HG03354 (cell line): Measurements from ENCODE around the gene PPP2R5D.
"Not testable (repeated sequence)": the region's sequence is repeated elsewhere in the genome, so short reads cannot be mapped to it uniquely, and the experiment has no call there.

Source experiments
- ATAC-seq: cut with Tn5 transposase; IDR thresholded peaks from one replicate; pipeline ENCODE4 v1.9.1; 2021; ENCODE audit warnings: mild to moderate bottlenecking; ENCODE audit not compliant: unreplicated experiment, poor library complexity, severe bottlenecking

Gene PPP2R5D

DNA sequence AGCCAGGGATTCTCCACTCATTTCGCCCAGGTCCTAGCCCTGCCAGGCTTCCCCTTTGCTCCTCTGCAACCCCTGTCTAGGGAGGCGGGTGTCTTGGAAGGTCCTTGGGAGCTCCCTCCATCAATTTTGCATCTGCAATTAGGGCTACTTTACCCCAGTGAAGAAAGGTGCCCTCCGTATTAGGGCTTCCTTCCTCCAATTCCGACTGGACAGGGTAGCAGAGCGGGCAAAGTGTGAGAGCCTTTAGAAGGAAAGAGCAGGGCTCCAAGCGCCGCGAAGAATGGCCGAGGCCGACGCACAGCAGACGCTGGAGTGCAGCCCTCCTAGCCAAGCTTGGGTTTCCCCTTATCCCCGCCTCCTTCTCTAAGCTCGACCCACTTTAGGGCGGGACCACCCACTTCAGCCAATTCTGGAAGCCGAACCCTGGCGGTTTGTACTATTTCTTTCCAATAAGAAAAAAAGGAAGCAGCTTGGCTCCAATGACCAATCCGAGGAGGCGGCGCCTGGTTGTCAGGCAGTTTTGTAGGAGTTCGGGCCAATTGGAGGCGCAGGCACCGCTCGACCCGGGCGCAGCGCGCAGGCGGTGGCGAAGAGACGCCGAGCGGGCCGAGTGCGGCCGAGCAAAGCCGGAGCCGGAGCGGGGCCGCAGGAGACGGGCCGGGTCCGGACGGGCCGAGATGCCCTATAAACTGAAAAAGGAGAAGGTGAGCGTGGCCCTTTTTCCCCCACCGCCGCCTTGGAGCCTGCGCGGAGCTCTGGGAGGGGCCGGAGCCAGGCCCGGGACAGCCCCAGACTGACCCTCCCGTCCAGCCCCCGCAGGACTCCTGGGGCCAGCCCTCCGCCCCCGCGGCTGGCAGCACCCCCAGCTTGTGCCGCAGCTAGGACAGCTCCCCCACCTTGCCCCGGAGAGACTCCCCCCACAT is at the start of gene PPP2R5D:
TSS of gene PPP2R5D (plus strand) at position 570 of the 923 bp plus-strand sequence. CDS start at position 678, 108 bp downstream.
- ATAC-seq = peak; percentile 97

DNA sequence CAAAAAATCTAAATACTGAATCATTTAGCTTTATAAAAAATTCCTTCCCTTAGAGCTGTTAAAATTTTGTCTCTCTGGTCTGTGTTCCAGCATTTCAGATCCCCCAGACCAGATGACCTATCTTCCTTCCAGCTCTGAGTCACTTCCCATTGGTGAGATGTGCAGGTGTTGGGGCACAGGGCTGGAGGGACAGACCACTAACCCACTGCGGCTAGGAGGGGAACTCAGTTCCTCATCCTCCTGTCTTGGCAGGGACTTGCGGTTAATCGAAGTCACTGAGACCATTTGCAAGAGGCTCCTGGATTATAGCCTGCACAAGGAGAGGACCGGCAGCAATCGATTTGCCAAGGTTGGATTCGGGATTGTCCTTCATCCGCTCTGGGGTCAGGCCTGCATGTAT is 49.0 kb upstream of the PPP2R5D start:
- no peak for ATAC-seq

DNA sequence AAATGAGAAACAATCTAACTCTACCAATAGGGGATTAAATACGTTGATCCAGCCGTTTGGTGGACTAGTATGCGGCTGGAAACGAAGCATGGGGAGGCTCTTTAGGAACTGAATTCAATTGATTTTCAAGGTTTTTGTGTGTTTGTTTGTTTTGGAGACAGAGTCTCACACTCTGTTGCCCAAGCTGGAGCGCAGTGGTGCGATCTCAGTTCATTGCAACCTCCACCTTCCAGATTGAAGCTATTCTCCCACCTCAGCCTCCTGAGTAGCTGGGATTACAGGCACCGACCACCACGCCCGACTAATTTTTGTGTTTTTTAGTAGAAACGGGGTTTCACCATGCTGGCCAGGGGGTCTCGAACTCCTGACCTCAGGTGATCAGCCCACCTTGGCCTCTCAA is 48.0 kb upstream of the PPP2R5D start:
- ATAC-seq = no peak

GRCh38 chr6:42937548-42938427 is 46.6 kb upstream of the PPP2R5D start:
- no peak for ATAC-seq

DNA sequence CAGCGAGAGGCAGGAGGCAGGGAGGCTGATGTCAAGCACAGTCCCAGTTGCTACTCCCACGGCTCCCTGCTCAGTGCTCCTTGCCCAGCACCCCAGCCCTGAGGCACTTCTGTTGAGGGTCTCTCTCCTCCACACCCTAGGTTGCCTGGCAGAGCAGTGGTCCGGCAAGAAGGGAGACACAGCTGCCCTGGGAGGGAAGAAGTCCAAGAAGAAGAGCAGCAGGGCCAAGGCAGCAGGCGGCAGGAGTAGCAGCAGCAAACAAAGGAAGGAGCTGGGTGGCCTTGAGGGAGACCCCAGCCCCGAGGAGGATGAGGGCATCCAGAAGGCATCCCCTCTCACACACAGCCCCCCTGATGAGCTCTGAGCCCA is 46.0 kb upstream of the PPP2R5D start:
- no peak for ATAC-seq

DNA sequence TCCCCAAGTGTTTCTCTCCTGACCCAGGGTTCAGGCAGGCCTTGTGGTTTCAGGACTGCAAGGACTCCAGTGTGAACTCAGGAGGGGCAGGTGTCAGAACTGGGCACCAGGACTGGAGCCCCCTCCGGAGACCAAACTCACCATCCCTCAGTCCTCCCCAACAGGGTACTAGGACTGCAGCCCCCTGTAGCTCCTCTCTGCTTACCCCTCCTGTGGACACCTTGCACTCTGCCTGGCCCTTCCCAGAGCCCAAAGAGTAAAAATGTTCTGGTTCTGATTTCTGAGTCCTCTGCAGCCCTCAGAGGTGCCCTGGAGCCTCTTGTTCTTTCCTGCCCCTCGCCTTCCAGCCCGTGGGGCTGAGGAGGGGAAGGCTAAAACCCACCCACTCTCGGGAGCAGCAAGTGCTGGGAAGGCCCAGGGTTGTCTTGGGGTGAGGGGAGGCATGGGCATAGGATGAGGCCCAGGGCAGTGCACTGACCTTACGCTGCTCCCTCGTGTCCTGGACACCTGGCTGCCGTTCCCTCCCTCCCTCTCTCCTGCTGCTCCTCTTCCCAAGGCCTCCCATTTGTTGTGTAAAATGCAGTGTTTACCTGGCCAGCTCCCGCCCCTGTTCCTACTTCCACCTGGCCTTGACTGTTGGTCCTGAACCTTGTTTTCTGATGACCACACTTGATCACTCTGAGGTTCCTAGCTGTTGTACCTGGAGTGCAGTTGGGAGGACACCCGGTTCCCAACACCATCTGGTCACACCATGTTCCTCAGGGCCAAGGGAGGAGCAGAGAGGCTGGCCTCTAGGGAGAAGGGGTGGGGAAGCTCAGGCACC is 45.2 kb upstream of the PPP2R5D start:
- no peak for ATAC-seq

- no peak for ATAC-seq
Measured at GRCh38 chr6:42939810-42940167, 44.6 kb upstream of the PPP2R5D start.

GRCh38 chr6:42940493-42941045 is 43.8 kb upstream of the PPP2R5D start:
- ATAC-seq = no peak

GRCh38 chr6:42941356-42941755 is 43.0 kb upstream of the PPP2R5D start:
- not testable (repeated sequence) for ATAC-seq

DNA sequence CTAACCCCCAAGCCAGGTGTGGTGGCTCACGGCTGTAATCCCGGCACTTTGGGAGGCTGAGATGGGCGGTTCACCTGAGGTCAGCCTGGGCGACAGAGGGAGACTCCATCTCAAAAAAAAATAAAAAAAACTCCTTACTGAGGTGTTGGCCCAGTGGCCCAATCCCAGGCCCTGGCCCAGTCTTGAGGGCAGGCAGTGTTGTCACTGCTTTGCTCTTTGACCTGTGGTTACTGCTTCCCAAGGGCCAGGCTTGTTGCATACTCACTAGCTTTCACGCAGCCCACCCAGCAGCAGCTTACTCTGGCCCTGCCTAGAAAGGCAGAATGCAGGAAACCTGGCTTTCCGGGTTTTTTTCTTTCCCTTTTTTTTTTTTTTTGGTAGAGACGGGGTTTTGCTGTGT is 41.9 kb upstream of the PPP2R5D start:
- no peak for ATAC-seq

DNA sequence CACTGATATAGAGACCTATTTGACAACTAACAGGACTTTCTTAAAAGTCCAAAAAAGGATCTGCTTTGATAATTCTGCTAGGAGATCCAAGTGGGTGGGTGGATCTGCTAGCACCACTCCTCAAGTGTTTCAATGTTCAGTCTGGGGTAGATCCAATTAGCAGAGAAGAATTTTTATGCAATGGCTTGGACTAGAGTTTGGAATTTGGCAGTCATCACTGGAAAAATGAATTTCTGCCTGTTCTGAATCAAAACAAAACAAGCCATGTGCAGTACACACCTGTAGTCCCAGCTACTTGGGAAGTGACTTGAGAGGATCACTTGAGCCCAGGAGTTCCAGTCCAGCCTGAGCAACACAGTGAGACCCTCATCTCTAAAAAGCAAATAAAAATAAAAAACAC is 36.4 kb upstream of the PPP2R5D start:
- ATAC-seq = no peak

GRCh38 chr6:42952389-42952788 is 32.0 kb upstream of the PPP2R5D start:
- no peak for ATAC-seq

DNA sequence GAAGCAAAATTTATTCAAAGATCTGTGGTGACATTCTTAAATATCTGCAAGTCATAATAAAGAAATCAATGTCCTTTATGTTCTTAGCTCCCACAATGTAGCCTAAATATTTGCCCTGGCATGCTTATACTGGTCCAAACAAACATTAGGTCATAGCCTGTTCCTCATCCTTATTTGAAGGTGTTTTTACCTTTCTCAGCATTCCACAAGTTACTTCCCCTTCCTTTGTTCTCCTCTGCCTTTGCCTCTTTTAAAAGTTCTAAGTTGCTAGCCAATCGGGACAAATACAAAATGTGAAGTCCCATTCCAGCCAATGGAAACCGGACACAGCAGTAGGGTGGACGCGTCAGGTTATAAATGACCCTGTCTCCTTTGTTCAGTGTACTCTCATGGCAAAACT is 30.0 kb upstream of the PPP2R5D start:
- ATAC-seq = not testable (repeated sequence)

- no peak for ATAC-seq
Measured at GRCh38 chr6:42958125-42958524, 26.2 kb upstream of the PPP2R5D start.

GRCh38 chr6:42959917-42960242 is 24.5 kb upstream of the PPP2R5D start:
- no peak for ATAC-seq

- ATAC-seq = no peak
Measured at GRCh38 chr6:42960243-42961019, 23.9 kb upstream of the PPP2R5D start, which contains the start of gene GNMT. Gene GNMT (plus strand): TSS chr6:42960754. CDS start chr6:42960768, 14 bp downstream.

GRCh38 chr6:42961020-42961470 is 23.3 kb upstream of the PPP2R5D start:
- no peak for ATAC-seq

DNA sequence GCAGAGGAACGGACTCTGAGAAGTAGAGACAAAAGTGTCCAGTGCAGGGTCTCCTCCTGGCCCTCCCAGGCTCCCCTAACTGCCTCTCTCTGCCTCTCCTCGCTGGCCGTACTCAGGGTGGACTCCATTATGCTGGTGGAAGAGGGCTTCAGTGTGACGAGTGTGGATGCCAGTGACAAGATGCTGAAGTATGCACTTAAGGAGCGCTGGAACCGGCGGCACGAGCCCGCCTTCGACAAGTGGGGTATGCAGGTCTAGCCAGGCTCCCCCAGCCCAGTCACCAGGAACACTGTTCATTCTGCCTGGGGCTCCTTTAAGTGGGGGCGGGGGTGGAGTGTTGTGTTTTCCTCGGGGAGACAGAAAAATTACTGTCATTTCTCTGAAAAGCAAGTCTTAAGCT is 22.3 kb upstream of the PPP2R5D start:
- ATAC-seq = no peak
